Activated naive CD4-positive, alpha-beta T cell treated with Interleukin-2 at 50 U/mL for 16 hours (primary cell): ENCODE results near the gene MGARP.

Experiments used
- DNase-seq: peaks from one replicate; pipeline ENCODE4 v3.0.0-alpha.2; 2020

The MGARP gene

DNA sequence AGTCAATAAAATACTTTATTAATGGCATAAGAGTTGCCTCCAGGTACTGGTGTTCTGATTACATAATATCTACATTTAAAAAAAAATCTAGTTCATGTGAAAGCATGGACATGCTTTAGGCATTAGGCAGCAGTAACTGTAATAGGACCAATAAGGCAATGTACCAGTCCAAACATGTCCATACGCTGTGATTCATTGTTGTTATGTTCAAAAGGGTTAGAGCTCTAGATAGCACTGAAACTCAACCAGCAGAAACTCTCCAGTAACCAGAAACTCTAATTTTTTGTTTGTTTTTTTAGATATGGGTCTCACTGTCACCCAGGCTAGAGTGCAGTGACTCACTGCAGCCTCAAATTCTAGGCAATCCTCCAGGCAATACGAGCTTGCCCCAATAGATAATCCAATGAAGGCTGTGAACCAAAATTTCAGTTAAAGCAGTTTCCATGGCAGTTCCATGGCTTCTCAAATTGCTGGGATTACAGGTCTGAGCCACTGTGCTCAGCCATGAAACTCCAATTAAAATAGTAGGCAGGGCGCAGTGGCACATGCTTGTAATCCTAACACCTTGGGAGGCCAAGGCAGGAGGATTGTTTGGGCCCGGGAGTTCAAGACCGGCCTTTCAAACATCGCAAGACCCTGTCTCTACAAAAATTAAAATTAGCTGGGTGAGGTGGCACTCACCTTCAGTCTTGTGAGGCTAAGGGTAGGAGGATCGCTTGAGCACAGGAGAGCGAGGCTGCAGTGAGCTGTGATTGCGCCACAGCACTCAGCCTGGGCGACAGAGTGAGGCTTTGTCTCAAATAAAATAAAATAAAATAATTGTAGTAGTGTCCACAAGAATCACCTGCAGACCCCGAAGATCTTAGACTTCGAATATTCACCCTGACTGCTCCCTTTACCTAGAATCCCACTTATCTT lies 36.3 kb downstream of the MGARP start:
- DNase-seq = no peak

DNA sequence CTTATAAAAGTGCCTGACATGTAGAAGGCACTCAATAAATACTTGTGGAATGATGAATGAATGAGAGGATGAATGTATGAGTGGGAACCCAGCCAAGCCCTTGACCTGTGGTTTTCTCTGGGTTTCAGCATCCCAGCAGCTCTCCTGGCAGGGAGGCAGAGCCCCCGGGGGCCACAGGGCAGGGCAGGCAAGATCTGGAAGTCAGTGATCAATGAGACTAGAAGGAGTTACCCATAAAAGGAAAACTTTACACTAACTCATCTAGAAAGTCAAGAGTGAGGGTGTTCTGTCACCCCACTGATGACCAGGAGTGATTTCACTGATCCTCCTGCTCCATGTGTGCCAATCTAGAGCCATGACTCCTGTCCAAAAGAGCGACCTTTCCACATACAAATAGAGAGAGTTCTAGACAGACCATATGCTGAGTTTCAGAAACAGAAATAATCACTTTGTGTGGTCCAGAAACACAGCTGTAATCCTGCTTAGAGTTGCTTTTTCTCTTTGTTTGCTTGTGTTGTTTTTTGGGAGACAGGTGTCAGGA lies 37.4 kb downstream of the MGARP start:
- DNase-seq = no peak

DNA sequence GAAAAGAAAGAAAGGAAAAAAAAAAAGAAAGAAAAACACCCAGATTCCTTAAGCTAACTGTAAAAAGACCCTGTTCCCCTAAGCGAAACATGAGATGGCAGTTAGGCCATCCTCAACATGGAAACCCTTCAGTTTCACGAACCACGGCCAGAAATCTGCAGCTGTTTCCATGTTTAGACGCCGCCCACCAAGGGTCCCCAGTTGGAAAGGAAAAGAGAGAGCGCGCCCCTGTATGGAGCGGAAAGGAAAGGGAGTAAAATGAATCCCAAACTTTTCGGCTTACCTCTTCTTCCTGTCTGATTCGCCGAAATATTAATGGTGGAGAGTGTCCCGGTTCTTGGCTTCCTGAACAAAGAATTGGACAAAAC lies 38.3 kb downstream of the MGARP start:
- no peak for DNase-seq

DNA sequence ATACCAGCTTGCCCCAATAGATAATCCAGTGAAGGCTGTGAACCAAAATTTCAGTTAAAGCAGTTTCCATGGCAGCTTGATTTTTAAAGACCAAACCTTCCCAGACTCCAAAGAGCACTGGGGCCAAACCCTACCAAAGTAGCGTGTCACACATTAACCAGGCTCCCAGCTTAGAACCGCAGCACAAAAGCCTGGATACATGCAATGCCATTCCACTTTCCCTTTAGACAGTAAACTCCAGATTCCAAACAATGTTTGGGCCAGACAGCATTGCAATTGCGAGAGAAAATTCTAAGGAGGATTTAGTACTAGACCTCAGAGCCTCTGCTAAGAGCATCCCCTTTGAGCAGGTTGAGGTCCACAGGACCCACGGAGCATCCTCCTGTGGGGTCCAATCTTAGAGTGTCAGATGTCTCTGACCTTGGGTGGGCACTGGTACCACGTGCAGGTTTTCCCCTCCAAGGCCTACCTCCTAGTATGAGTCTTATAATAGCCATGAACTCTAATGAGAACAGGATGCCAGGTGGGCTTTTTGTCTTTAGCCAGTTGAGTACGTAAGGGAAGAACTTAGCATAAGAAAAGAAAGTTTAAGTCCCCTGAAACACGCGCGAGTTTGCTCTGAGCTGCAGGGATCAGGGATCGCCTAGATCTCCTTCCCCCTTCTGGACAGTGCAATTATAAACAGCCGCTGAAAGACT lies 38.8 kb downstream of the MGARP start:
- no peak for DNase-seq

DNA sequence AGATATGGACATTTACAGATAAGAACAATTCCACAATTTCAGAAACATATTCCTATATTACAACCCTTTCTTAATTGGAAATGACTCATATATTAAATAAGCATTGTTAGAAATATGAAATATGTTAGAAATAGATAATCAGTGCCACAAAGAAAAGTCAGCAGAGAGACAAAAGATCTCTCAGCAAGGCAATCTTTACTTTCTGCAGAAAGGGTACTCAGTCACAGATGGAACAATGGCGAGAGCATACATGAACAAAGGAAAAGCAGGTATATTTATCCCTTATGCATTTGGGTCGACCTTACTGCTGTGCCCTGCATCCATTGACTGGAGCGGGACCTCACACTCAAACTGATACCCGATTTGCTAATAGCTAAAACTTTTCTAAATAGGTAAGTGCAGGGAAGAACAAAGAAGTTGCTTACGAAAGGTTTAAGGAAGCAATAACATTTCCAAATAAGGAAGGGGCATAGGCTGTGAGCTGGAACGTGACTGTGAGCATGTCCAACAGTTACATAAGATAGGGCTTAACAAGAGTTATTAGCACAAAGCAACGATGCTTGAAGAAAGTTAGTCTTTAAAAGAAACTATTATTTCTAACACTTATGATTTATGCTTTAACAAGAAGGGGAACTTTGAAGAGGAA lies 40.8 kb downstream of the MGARP start:
- DNase-seq = no peak

DNA sequence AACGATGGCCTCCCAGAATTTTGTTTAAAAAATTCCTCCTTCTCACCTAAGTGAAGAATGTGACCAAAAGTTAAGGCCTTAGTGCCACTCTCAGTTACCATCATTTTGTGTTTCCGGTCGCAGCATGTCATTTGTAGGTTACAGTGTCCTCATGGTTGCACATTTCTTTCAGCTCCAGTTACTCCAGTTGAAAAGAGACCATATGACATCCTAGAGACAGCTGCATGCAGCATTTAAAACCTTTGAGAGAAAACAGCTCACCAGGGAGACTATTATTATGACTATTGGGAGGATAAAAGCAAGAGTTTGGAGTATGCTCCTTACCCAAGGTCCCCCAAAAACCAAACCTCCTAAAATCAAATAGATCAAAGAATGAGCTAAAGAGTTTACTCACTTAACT lies 45.8 kb downstream of the MGARP start:
- DNase-seq = no peak

DNA sequence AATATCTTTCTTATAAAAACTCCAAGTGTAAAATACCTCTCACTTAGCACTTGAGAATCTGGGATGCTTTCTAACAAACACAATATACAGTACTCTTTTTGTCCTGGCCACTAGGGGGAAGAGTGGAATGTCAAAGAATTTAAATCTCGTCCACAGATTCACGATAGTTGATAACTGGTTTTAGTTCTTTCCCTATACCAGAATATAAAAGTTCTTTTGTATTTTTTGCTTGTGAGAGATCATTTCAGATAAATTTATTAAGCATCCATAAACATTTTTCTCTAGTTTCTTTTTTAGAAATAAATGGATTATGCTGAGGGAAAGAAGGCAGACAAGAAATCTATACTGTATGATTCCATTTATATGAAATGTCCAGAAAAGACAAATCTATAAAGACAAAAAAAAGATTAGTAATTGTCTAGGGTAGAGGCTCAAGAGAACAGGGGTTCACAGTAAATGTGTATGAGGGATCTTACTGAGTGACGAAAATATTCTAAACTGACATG lies 50.4 kb downstream of the MGARP start:
- DNase-seq = no peak

DNA sequence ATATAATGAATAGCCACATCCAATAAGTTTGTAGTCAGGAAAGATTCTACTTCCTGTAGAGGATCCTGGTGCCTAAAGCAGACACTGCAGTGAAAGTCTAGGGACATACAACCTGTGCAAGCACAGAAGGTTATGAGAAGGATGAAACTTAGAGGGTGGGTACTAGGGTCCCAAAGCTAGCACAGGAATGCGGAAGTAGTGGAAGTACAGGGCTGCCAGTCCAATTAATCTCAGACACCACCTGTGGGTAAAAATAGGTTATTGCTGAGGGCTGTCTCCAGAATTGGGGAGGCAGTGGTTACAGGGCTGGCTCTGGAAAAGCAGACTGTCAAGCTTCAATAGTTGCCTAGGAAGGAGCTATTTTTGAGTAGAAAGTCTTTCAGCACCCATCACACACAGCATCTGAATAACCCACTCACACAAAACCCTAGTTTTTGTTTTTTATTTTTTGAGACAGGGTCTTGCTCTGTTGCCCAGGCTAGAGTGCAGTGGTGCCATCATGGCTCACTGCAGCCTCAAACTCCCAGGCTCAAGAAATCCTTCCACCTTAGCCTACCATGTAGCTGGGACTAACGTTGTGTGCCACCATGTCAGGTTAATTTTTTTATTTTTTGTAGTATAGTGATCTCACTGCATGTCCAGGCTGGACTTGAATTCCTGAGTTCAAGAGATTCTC lies 52.2 kb downstream of the MGARP start:
- DNase-seq = no peak

DNA sequence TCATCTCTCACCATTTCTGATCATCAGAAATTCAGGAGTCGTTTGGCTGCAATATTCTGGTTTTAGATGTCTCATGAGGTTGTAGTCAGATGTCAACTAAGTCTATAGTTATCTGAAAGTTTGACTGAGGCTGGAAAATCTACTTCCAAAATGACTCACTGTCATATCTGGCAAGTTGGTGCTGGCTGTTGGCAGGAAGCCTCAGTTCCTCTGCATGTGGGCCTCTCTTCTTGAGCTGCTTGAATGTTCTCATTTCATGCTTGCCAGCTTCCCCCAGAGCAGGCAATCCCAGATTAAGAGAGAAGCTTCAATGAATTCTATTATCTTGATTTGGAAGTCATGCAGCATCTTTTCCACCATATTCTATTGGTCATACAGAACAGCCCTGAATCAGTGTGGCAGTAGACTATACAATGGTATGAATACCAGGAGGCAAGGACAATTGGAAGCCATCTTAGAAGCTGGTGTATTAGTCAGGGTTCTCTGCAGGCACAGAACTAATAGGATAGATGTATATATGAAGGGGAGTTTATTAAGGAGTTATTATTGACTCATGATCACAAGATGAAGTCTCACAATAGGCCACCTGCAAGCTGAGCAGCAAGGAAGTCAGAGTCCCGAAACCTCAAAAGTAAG lies 56.2 kb downstream of the MGARP start:
- no peak for DNase-seq

DNA sequence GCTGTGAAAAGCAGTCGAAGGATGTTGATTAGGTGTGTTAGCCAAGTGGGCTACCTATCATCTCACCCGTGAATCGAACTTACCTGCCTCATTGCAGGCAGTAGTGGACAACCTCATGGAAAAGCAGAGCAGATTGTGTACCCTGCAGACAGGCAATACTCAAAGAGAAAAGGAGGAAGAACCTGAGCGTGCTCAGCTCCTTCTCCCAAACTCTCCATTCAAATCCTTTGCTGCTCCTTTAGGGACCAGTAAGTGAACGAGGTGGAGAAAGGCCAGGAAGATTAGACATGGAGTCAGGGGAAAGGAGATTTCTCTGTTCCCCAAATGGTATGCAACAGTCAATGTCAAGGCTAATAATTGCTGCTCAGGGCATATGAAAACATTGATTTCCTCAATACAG lies 57.8 kb downstream of the MGARP start:
- DNase-seq = no peak

DNA sequence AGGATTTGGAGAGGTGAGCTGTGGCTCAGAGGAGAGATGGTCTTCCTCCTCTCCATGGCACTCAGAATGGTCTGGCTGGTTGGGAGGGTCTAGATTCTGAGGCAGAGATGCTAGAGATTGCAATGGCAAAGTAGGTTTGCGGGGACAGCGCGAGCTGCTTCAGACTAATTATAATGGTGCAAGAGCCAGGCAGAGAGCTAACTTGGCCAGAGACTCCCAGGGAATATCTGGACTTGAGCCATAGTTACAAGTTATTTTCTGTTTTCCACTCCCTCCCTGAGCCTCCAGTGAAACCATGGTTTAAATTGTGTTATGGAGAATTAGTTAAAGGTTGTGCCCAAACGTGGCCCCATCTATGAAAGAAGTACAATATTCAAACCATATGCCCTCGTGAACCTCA lies 58.3 kb downstream of the MGARP start:
- DNase-seq = no peak

DNA sequence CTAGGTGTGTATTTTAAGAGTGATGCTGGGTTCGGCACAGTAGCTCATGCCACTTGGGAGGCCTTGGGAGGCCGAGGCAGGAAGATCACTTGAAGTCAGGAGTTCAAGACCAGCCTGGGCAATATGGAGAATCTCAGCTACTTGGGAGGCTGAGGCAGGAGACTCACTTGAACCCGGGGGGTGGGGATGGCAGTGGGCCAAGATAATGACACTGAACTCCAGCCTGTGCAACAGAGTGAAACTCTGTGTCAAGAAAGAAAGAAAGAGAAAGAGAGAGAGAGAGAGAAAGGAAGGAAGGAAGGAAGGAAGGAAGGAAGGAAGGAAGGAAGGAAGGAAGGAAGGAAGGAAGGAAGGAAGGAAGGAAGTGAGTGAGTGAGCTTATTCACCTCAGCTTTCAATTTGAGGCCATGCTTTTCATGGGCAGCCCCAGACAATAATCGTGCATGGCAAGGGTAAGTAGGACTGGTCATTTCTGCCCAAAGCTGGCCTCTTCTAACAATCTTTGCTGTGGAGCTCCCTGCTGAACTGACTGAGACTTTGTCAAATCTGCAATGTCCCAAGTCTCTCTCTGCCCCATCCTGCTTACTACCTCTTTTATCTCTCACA lies 60.5 kb downstream of the MGARP start:
- no peak for DNase-seq
